Activated naive CD4-positive, alpha-beta T cell treated with anti-CD3 and anti-CD28 coated beads, Interleukin-2, amount 50 U/mL, for 72 hours (primary cell): ENCODE measurements around the gene TMEM164. TPM values are rescaled to one million over a fixed set of nuclear protein-coding genes. Genes with fewer than 3 reads are reported as not detected.
"Not testable (repeated sequence)": the region's sequence is repeated elsewhere in the genome, so short reads cannot be mapped to it uniquely, and the experiment has no call there.

Experiments
- ATAC-seq, 2 donors: fragments of 150-1000 bp; cut with Tn5 transposase; 2 replicates each; pipeline ENCODE4 v1.10.0; 2021; ENCODE audit warnings: mild to moderate bottlenecking in 2 of 2, moderate library complexity in 2 of 2
- DNase-seq, 2 donors: peaks; one replicate each; pipeline ENCODE4 v3.0.0; 2021 to 2022; ENCODE audit warnings: low spot score in 2 of 2
- H3K27ac Mint-ChIP-seq, 2 donors: one replicate each; pipeline ENCODE4 v1.8.0; 2022; ENCODE audit warnings: mild to moderate bottlenecking in 2 of 2, mixed read lengths in 2 of 2
- H3K36me3 Mint-ChIP-seq, 2 donors: one replicate each; pipeline ENCODE4 v1.8.0; 2022; ENCODE audit warnings: mixed read lengths in 2 of 2
- H3K9me3 Mint-ChIP-seq, 2 donors: one replicate each; pipeline ENCODE4 v1.8.0; 2022; ENCODE audit warnings: mixed read lengths in 2 of 2
- total RNA-seq, 2 donors: library from RNA; stranded (reverse); gene quantifications; one replicate each; pipeline ENCODE4 v1.2.3, GENCODE V29; 2022

Gene TMEM164
- 10 to 100 TPM; 20.0 to 20.5 TPM for total RNA-seq

DNA sequence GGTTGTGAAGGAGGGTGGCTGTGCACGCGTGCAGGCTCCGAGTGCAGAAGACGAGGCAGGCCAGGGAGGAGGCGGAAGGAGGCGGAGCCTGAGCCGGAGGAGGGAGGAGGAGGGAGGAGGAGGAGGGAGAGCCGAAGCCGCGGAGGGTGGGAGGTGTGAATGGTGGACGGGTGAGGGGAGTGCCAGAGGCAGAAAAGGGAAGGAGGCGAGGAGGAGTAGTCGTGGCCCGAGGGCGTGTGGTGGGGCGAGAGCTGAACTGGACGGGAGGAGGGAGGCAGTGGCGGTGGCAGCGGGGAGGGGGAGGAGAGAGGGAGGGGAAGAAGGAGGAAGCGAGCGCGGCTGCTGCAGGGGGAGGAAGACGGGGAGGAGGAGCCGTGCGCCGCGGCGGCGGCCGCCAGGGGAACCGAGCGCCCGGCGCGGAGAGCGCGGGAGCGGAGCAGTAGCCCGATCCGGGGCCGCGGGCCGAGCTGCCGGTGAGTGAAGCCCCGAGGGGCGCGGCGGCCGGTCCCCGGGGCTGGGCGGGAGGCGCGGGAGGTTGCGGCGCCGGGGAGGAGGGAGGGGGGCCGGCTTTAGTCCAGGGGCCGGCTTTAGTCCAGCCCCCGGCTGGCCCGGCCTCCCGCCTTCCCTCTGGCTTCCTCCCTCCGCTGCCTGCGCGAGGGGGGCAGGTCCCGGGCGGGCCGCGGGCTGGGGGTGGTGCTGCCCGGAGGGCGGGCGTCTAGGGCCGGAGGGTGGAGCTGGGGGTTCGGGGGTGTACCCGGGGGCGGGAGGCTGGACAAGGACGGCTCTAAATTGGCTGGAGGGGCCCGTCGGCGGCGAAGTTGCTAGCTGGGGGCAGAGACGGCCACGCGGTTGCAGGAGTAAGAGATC lies at the start of gene TMEM164:
Gene TMEM164 (plus strand): TSS at position 815 of the 867 bp plus-strand sequence. CDS start 661 bp downstream, outside the sequence.
- Mint-ChIP-seq H3K27ac (peak within 1 kb of the TSS; percentile 88 to 96), H3K36me3 (peaks cover 12 to 20% of the 10 kb centered on the region in 2 donors), H3K9me3 (no peaks in the 10 kb centered on the region)
- peak; percentile 82 for ATAC-seq
- DNase-seq: peak; percentile 67 to 75

DNA sequence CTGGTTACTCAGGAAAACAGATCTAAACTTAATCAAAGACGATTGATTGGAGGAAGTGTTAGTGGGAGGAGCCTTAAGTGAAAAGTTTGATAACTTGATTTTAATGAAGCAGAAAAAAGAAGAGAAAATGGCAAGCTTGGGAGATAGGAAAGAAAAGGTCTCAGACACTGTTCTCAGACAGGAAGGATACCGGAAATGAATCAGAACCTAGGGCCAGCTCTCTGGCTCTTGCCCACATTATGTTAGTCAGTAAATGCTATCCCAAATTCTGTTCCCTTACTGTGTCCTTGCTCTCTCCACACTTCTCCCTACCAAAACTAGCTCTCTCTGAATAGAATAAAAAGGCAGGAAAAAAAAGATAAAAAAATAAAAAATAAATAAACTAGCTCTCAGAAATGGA lies 48.6 kb upstream of the TMEM164 start:
- DNase-seq: no peak
- no peak for ATAC-seq
- Mint-ChIP-seq H3K9me3 (no peaks in the 10 kb centered on the region), H3K36me3 (no peaks in the 10 kb centered on the region), H3K27ac (no peak overlapping the region)

DNA sequence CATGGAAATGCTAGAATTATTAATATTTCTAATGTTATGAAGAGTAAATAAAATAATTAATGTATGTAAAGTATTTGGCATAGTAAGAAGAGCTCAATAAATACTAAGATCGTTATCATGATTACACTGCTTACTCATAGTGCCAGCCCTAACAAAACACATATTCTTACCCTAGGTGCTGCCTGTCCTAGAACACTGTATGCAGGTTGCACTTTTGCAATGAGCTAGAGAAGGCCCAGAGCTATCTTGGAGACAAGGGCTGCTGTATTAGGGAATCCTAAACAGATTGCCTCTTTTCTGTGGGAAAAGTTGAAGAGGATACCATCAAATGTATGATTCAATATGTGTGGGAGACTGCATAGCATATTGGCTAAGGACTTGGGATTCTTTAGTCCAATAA lies 48.0 kb upstream of the TMEM164 start:
- Mint-ChIP-seq H3K9me3 (no peaks in the 10 kb centered on the region), H3K27ac (no peak overlapping the region), H3K36me3 (no peaks in the 10 kb centered on the region)
- DNase-seq (no peak), ATAC-seq (no peak)

DNA sequence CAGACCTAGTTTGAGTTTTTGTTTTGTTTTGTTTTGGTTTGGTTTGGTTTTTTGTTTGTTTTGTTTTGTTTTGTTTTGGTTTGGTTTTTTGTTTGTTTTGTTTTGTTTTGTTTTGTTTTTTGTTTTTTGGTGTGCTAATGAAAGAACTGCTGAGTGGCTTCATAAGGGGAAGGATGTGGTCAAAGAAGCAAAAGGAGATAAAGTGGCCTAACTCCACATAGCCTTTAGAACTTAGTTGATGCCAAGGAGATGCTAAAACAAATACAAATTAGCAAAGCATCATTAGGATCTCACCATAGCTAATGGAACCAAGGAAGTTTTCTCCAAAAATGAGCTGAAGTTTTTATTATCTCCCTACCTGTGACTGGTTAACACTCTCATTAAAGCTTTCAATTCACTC lies 44.6 kb upstream of the TMEM164 start:
- ATAC-seq: no peak

DNA sequence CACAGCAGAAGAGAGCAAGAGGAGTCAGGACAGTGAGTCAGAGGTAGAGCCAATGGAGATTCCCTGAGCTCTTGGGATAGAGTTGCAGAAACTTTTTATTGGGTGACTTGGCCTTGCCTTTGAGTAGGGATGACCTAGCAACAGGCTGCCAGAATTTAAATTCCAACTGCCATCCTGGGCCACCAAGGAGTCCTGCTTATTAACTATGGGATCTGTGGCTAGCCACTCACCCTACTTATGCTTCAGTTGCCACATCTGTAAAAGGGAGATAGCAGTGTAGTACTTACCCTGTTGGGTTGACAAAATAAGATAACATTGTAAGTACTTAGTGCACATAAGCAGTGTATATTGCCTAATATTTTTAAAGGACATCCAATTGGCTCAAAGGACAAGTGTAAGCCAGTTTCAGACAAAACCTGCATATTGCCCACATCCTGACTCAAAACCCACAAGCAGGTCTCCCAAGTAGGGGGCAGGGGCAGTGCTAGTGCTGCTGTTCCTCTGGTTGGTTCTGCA lies 43.5 kb upstream of the TMEM164 start:
- H3K27ac Mint-ChIP-seq: no peak overlapping the region
- DNase-seq: no peak
- ATAC-seq: no peak
- no peaks in the 10 kb centered on the region for H3K9me3 Mint-ChIP-seq
- no peaks in the 10 kb centered on the region for H3K36me3 Mint-ChIP-seq

More for the DNA sequence above, 44.6 kb upstream of the TMEM164 start:
- H3K9me3 Mint-ChIP-seq: no peaks in the 10 kb centered on the region
- no peak for DNase-seq
- H3K27ac Mint-ChIP-seq: no peak overlapping the region
- no peaks in the 10 kb centered on the region for H3K36me3 Mint-ChIP-seq

DNA sequence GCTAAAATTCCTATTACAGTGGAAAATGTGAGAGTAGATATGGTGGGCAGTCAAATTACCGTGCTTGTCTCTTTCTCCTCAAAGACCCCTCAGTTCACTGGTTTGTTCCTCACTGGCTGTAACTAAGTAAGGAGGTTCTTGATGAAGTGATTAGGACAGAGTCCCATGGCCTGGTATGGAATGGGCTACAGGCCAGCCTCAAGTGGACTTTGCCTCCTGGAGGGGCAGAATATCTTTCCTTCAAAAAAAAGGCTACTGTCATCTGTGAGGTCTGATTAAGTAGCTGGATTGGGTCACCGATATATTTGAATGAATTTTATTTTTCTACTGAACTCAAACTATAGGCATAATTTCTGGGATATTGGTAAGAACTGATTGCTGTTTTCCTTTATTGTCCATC lies 38.5 kb upstream of the TMEM164 start:
- Mint-ChIP-seq H3K36me3 (no peaks in the 10 kb centered on the region), H3K27ac (no peak overlapping the region), H3K9me3 (no peaks in the 10 kb centered on the region)
- ATAC-seq (no peak), DNase-seq (no peak)

DNA sequence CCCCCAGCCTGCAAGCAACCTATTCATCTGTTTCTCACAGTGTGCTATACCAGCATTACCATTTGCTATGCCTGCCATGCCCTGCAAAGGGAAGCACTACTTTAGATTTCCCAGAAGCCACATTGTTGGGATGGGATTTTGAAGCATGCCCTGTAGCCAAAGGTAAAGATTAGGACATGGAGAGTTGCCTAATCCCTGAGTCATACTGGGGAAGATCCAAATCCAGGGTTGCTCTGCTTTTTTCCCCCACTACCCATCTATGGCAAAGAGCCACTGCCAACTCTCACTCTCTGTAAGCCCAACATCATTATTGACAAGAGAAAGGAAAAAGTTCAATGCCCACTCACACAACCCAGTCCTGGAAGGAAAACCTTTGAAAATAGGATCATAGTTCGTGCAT lies 36.7 kb upstream of the TMEM164 start:
- no peaks in the 10 kb centered on the region for H3K9me3 Mint-ChIP-seq
- H3K27ac Mint-ChIP-seq: no peak overlapping the region
- ATAC-seq (no peak), DNase-seq (no peak)
- H3K36me3 Mint-ChIP-seq: no peaks in the 10 kb centered on the region

DNA sequence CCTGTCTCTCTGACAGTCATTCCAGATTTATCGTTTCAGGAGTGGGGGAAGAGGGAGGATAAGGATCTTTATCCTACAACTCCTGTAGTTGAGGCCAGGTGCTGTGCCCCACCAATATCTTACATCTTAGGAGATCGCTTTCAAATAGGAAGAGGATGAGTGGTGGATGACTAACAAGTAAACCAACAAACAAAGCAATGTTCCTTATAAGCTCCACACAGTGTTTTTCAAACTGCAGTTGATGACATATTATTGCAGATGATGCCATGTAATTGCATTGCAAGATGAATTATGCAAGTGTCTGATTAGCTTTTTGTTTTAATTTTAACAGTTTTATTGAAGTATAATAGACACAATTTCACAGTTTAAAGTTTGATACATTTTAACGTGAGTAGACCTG lies 35.8 kb upstream of the TMEM164 start:
- Mint-ChIP-seq H3K9me3 (no peaks in the 10 kb centered on the region), H3K36me3 (no peaks in the 10 kb centered on the region), H3K27ac (no peak overlapping the region)
- DNase-seq: no peak
- ATAC-seq: no peak

DNA sequence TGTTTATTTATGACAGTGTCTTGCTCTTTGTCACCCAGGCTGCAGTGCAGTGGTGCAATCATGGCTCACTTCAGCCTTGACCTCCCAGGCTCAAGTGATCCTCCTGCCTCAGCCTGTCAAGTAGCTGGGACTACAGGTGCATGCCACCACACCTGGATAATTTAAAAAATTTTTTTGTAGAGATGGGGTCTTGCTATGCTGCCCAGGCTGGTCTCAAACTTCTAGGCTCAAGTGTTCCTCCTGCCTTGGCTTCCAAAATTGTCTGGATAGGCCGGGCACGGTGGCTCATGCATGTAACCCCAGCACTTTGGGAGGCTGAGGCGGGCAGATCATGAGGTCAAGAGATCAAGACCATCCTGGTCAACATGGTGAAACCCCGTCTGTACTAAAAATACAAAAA lies 32.1 kb upstream of the TMEM164 start:
- not testable (repeated sequence) for H3K36me3 Mint-ChIP-seq, H3K27ac Mint-ChIP-seq, DNase-seq, H3K9me3 Mint-ChIP-seq, ATAC-seq

DNA sequence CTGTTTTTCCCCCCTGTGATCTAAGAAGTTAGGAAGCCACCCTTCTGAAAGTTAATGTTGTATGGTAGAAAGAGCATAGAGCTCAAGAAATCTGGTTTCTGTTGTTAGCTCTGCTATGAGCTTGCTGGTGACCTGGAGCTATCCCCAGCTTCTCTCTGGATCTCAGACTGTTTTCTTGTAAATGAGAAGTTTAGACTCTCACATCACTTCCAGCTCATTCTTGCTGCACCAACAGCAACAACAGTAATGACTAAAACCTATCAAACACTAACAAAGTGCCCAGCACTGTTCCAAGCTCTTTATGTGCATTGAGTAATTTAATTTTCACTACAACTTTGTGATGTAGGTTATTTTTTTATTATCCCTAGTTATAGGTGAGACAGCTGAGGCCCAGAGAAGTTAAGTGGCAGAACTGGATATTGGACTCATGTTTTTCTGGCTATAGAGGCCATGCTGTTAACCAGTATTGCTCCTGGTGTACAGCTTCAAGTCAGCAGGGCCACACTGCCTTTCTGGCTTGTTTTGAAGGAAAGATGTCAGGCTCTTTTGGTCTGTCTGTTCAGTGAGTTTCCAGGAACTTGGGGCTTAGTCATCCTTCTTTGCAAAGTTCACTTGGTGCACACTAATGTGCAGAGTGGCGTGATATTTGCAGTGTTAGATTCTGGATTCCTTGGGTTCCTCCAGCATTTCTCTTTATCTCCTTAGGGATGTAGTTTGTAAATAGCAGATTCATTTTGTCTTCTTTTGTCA lies 27.8 kb upstream of the TMEM164 start:
- Mint-ChIP-seq H3K36me3 (no peaks in the 10 kb centered on the region), H3K27ac (peak overlapping the region; percentile 56 to 94), H3K9me3 (no peaks in the 10 kb centered on the region)
- peak in 1 of 2 donors; percentile 2 for DNase-seq
- ATAC-seq: peak; percentile 43 to 90

DNA sequence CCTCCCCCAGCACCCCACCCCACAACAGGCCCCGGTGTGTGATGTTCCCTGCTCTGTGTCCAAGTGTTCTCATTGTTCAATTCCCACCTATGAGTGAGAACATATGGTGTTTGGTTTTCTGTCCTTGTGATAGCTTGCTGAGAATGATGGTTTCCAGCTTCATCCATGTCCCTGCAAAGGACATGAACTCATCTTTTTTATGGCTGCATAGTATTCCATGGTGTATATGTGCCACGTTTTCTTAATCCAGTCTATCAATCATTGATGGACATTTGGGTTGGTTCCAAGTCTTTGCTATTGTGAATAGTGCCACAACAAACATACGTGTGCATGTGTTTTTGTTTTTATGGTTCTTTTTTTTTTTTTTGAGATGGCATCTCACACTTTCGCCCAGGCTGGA lies 17.7 kb upstream of the TMEM164 start:
- DNase-seq, H3K27ac Mint-ChIP-seq, H3K9me3 Mint-ChIP-seq, H3K36me3 Mint-ChIP-seq, ATAC-seq: not testable (repeated sequence)

DNA sequence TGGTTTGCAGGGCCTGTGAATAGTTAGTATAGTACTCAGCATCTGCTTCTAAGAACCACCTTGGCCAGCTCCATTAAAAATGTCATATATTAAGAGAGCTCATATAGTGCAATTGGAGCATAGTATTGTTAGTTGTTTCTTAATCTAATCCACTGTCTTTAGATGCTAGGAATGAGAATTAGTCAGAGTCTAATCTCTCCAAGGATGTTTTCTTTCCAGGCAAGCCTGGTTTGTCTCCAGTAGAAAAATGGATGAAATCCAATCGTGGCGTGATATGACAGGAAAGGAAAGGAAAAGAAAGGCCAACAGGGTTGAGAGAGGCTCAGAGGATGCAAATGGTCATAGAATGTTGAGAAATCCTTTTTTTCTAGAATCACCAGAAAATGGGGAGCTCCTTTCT lies 15.0 kb upstream of the TMEM164 start:
- no peak for DNase-seq
- ATAC-seq: no peak
- Mint-ChIP-seq H3K9me3 (no peaks in the 10 kb centered on the region), H3K27ac (no peak overlapping the region), H3K36me3 (no peaks in the 10 kb centered on the region)

DNA sequence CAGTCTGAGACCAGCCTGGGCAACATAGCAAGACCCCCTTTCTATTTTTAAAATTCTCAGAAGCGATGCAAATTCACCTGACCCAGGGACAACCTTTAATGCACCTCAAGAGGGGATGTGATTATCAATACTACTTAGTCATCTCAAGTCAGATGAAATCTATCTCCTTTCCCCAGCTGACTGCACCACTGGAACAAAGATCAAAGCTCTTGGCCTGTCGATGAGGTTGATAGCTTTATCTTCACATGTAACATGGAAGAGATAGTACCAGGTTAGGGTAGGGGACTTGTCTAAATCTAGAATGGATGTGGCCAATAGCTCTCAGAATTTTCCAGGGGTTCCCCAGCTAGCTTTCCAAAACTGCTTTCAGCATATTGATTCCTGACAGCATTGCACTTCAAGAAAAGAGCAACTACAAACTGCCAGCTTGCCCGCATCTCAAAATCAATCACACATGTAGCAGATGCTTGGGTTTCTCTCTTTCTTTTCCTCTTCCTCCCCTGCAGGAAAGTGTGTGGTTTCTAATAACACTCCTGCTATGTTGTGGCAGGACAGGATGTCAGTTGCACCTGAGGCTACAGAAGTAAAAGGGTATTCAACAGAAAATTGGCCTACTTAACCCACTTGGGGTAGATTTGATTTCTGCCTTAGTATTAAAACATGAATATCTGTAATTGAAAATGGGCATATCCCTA lies 12.2 kb upstream of the TMEM164 start:
- H3K36me3 Mint-ChIP-seq: no peaks in the 10 kb centered on the region
- ATAC-seq (peak in 1 of 2 donors; percentile 81), DNase-seq (no peak)

DNA sequence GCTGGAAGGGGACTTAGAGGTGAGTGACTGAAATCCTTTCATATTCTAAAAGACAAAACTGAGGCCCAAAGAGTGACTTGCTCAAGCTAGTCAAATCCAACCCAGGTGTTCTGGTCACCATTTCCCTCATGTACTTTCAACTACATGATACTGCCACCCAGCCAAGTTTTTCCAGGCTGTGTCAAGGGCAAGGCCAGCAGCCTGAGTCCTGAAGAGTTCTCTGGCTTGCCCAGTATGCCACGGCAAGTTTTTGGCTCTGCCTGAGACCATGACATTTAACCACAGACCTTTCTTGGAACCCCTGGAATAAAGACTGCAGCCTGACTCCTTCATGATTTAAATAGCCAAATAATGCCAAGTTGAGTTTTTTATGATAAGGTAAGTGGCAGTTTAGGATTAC lies 10.7 kb upstream of the TMEM164 start:
- Mint-ChIP-seq H3K36me3 (no peaks in the 10 kb centered on the region), H3K27ac (no peak overlapping the region), H3K9me3 (no peaks in the 10 kb centered on the region)
- ATAC-seq (no peak), DNase-seq (no peak)

More for the DNA sequence above, 12.2 kb upstream of the TMEM164 start:
- Mint-ChIP-seq H3K27ac (no peak overlapping the region), H3K9me3 (no peaks in the 10 kb centered on the region)

DNA sequence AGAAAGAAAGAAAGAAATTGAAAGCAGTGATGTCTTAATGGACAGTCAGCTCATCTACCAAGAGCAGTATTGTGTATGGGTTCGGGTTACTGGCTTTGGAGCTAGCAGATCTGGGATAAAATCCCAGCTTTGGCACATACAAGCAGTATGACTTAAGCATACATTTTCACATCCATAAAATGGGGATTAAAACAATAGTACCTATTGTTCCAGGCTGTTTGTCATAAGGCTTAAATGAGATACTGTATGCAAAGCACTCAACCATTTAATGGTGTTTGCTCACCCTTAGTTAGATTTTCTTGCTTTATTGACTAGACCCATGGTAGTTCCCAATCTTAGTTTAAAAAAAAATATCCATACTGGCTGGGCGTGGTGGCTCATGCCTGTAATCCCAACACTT lies 7.8 kb upstream of the TMEM164 start:
- DNase-seq: no peak
- Mint-ChIP-seq H3K27ac (no peak overlapping the region), H3K36me3 (no peaks in the 10 kb centered on the region), H3K9me3 (no peaks in the 10 kb centered on the region)
- no peak for ATAC-seq

DNA sequence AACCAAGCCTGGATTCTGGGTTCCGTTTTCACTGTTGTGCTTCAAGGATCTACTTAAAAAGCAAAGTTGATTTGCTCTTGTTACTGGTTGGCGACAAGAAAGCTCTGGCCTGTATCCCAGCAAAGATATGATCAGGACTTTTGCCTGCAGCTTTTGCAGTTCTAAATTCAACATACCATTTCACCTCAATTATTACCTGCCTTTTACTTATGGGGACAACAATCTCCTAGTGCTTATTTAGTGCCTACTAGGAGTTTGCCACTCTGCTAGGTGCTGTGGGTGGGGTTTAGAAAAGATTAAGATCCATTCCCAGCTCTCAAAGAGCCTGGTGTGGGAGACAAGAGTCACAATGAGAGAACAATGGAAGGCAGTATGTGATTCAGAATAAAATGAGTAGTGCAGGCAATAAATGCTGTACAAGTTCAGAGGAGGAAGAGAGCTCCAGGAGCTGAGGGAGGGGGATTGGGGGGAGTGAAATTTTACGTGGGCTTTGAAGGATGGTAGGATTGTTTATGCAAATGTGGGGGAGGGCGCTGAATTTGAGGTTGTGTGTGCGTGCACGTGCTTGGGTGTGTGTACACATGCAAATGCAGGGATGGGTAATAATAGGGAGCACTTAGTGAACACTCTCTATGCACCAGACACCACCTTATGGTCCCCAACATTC lies 5.0 kb upstream of the TMEM164 start:
- ATAC-seq (no peak), DNase-seq (no peak)
- no peaks in the 10 kb centered on the region for H3K36me3 Mint-ChIP-seq
- no peaks in the 10 kb centered on the region for H3K9me3 Mint-ChIP-seq
- no peak overlapping the region for H3K27ac Mint-ChIP-seq
